Mesenchymal stem cell (in vitro differentiated cells and primary cell): Measurements from ENCODE around the gene SRSF2.
"Not testable (repeated sequence)": the region's sequence is repeated elsewhere in the genome, so short reads cannot be mapped to it uniquely, and the experiment has no call there.

Experiments
- DNase-seq: peaks from one replicate; pipeline ENCODE4 v3.0.0-alpha.2; 2013
- H2AFZ ChIP-seq: one replicate; pipeline ENCODE4 v1.6.1; 2013; ENCODE audit warnings: low read depth, mild to moderate bottlenecking, control low read depth, inconsistent platforms, low read length, moderate library complexity
- H2AK5ac ChIP-seq: 2 replicates; pipeline ENCODE4 v1.6.1; 2013; ENCODE audit warnings: low read length, moderate library complexity, mild to moderate bottlenecking, inconsistent platforms; ENCODE audit not compliant: severe bottlenecking
- H2BK120ac ChIP-seq: one replicate; pipeline ENCODE4 v1.6.1; 2013; ENCODE audit warnings: low read depth, mild to moderate bottlenecking, inconsistent platforms, low read length, moderate library complexity
- H2BK12ac ChIP-seq, 2 experiments: one replicate each; pipeline ENCODE4 v1.6.1; 2013; ENCODE audit warnings: inconsistent platforms in 2 of 2, low read length in 2 of 2, mild to moderate bottlenecking in 2 of 2, moderate library complexity in 2 of 2, control low read depth in 1 of 2
- H2BK15ac ChIP-seq: one replicate; pipeline ENCODE4 v1.6.1; 2013; ENCODE audit warnings: mild to moderate bottlenecking, low read depth, inconsistent platforms; ENCODE audit not compliant: poor library complexity, severe bottlenecking
- H2BK5ac ChIP-seq: 2 replicates; pipeline ENCODE4 v1.6.1; 2013; ENCODE audit warnings: low read depth, mild to moderate bottlenecking, low read length, control low read depth, inconsistent platforms; ENCODE audit not compliant: poor library complexity, severe bottlenecking
- H3K14ac ChIP-seq, 2 experiments: one replicate each; pipeline ENCODE4 v1.6.1; 2013; ENCODE audit warnings: inconsistent platforms in 2 of 2, low read length in 2 of 2, control low read depth in 1 of 2, mild to moderate bottlenecking in 1 of 2, moderate library complexity in 1 of 2
- H3K18ac ChIP-seq, 2 experiments: one replicate each; pipeline ENCODE4 v1.6.1; 2013; ENCODE audit warnings: inconsistent platforms in 2 of 2, low read length in 2 of 2, control low read depth in 1 of 2, low read depth in 1 of 2, mild to moderate bottlenecking in 1 of 2
- H3K23ac ChIP-seq, 2 experiments: one replicate each; pipeline ENCODE4 v1.6.1; 2013; ENCODE audit warnings: inconsistent platforms in 2 of 2, low read length in 2 of 2, mild to moderate bottlenecking in 2 of 2, moderate library complexity in 2 of 2, control low read depth in 1 of 2
- H3K27ac ChIP-seq: 2 replicates; pipeline ENCODE4 v1.5.1; 2013; ENCODE audit warnings: mild to moderate bottlenecking, moderate library complexity, low read length, control low read depth, inconsistent platforms; ENCODE audit not compliant: poor library complexity, severe bottlenecking
- H3K27me3 ChIP-seq, 2 experiments: 2 replicates each; pipeline versions ENCODE4 v1.6.1 to v1.7.0; 2013; ENCODE audit warnings: low read length in 2 of 2, mild to moderate bottlenecking in 2 of 2, moderate library complexity in 2 of 2, control low read depth in 1 of 2, inconsistent platforms in 1 of 2; ENCODE audit not compliant: control insufficient read depth in 1 of 2, insufficient read depth in 1 of 2
- H3K36me3 ChIP-seq, 2 experiments: 2 replicates each; pipeline versions ENCODE4 v1.6.1 to v1.7.0; 2013; ENCODE audit warnings: low read length in 2 of 2, control low read depth in 1 of 2, inconsistent platforms in 1 of 2, low read depth in 1 of 2, mild to moderate bottlenecking in 1 of 2; ENCODE audit not compliant: insufficient read depth in 2 of 2, control insufficient read depth in 1 of 2
- H3K4ac ChIP-seq, 2 experiments: one replicate each; pipeline ENCODE4 v1.6.1; 2013; ENCODE audit warnings: inconsistent platforms in 2 of 2, low read length in 2 of 2, mild to moderate bottlenecking in 2 of 2, moderate library complexity in 2 of 2, control low read depth in 1 of 2, low read depth in 1 of 2
- H3K4me1 ChIP-seq: 2 replicates; pipeline ENCODE4 v1.6.1; 2013; ENCODE audit warnings: low read depth, low read length, control low read depth; ENCODE audit not compliant: control insufficient read depth, insufficient read depth
- H3K4me2 ChIP-seq: 2 replicates; pipeline ENCODE4 v1.6.1; 2013; ENCODE audit warnings: low read length, mild to moderate bottlenecking, inconsistent platforms; ENCODE audit not compliant: poor library complexity, severe bottlenecking
- H3K4me3 ChIP-seq, 2 experiments: 2 replicates each; pipeline versions ENCODE4 v1.5.1 to v1.7.0; 2013; ENCODE audit warnings: low read length in 2 of 2, mild to moderate bottlenecking in 2 of 2, control low read depth in 1 of 2, low read depth in 1 of 2; ENCODE audit not compliant: insufficient read depth in 1 of 2
- H3K79me1 ChIP-seq: replicated peaks from 2 replicates; pipeline ENCODE4 v1.6.1; 2013; ENCODE audit warnings: mild to moderate bottlenecking, control low read depth, low read length, inconsistent platforms; ENCODE audit not compliant: poor library complexity, severe bottlenecking
- H3K9ac ChIP-seq: 2 replicates; pipeline ENCODE4 v1.7.0; 2013; ENCODE audit warnings: mild to moderate bottlenecking, low read length, moderate library complexity
- H3K9me3 ChIP-seq: 2 replicates; pipeline ENCODE4 v1.7.0; 2013; ENCODE audit warnings: mild to moderate bottlenecking, low read length; ENCODE audit not compliant: control insufficient read depth
- H4K8ac ChIP-seq: one replicate; pipeline ENCODE4 v1.6.1; 2013; ENCODE audit warnings: inconsistent platforms, mild to moderate bottlenecking, low read length, moderate library complexity
- H4K91ac ChIP-seq: one replicate; pipeline ENCODE4 v1.6.1; 2013; ENCODE audit warnings: mild to moderate bottlenecking, low read length, inconsistent platforms
- WGBS: methylation state at CpG from one replicate; pipeline ENCODE4 v1.1.7; 2013; ENCODE audit warnings: mixed read lengths; 5-methylcytosine and 5-hydroxymethylcytosine counted together

Gene SRSF2

GRCh38 chr17:76748657-76749056 lies 11.5 kb upstream of the SRSF2 start:
- Histone ChIP-seq H2AFZ (no peak overlapping the region), H3K4ac (no peak overlapping the region), H3K9ac (no peak overlapping the region)

GRCh38 chr17:76747716-76748363 lies 10.7 kb upstream of the SRSF2 start:
- Histone ChIP-seq H3K4me3 (no peak overlapping the region), H3K4me1 (no peaks in the 10 kb centered on the region), H2AFZ (no peak overlapping the region), H3K4ac (no peak overlapping the region), H2BK5ac (no peak overlapping the region), H3K27me3 (no peaks in the 10 kb centered on the region), H3K4me2 (no peak overlapping the region), H3K18ac (no peak overlapping the region), H3K23ac (no peak overlapping the region), H3K36me3 (peaks cover 9 to 53% of the 10 kb centered on the region in 2 experiments), H3K79me1 (peaks cover 3% of the 10 kb centered on the region), H3K27ac (no peak overlapping the region), H2BK120ac (no peak overlapping the region), H3K14ac (no peak overlapping the region), H2BK15ac (no peak overlapping the region), H4K91ac (no peak overlapping the region), H3K9ac (no peak overlapping the region), H2AK5ac (no peak overlapping the region), H4K8ac (no peak overlapping the region), H2BK12ac (no peak overlapping the region), H3K9me3 (peaks cover 8% of the 10 kb centered on the region)
- DNase-seq, result no peak
- WGBS, result 90% methylated on average over 9 of the region's 9 CpGs

More at GRCh38 chr17:76748657-76749056, 11.5 kb upstream of the SRSF2 start:
- H3K9me3 ChIP-seq, result peaks cover 8% of the 10 kb centered on the region
- peaks cover 3% of the 10 kb centered on the region for H3K4me1 ChIP-seq
- no peak overlapping the region for H2BK15ac ChIP-seq
- no peak overlapping the region for H3K27ac ChIP-seq
- H3K79me1 ChIP-seq, result peaks cover 3% of the 10 kb centered on the region
- H3K14ac ChIP-seq, result no peak overlapping the region
- H3K27me3 ChIP-seq, result no peaks in the 10 kb centered on the region
- H4K8ac ChIP-seq, result no peak overlapping the region
- WGBS, result 100% methylated on average over 1 of the region's 1 CpG
- no peak overlapping the region for H2BK120ac ChIP-seq
- H2BK5ac ChIP-seq, result no peak overlapping the region
- no peak overlapping the region for H2BK12ac ChIP-seq
- H4K91ac ChIP-seq, result no peak overlapping the region
- no peak overlapping the region for H3K4me2 ChIP-seq
- H2AK5ac ChIP-seq, result no peak overlapping the region
- no peak overlapping the region for H3K23ac ChIP-seq
- H3K18ac ChIP-seq, result no peak overlapping the region
- H3K4me3 ChIP-seq, result no peak overlapping the region
- no peak for DNase-seq
- peaks cover 9 to 58% of the 10 kb centered on the region in 2 experiments for H3K36me3 ChIP-seq

- H3K79me1 ChIP-seq, H2BK5ac ChIP-seq, H3K4me1 ChIP-seq, H3K27me3 ChIP-seq, H3K9ac ChIP-seq, H3K27ac ChIP-seq, H4K8ac ChIP-seq, H3K14ac ChIP-seq, H3K4me3 ChIP-seq, H2AK5ac ChIP-seq, DNase-seq, H3K4ac ChIP-seq, H2BK120ac ChIP-seq, H2BK12ac ChIP-seq, H3K23ac ChIP-seq, H3K4me2 ChIP-seq, H2AFZ ChIP-seq, H3K9me3 ChIP-seq, H2BK15ac ChIP-seq, H3K18ac ChIP-seq, H4K91ac ChIP-seq: not testable (repeated sequence)
- H3K36me3 ChIP-seq, result peaks cover 9 to 63% of the 10 kb centered on the region in 2 experiments
- 99% methylated on average over 5 of the region's 6 CpGs for WGBS
Measured at GRCh38 chr17:76745785-76746184, 8.7 kb upstream of the SRSF2 start.

GRCh38 chr17:76744747-76745146 lies 7.6 kb upstream of the SRSF2 start:
- no peak overlapping the region for H2BK15ac ChIP-seq
- DNase-seq, result no peak
- no peak overlapping the region for H3K27ac ChIP-seq
- H3K27me3 ChIP-seq, result no peaks in the 10 kb centered on the region
- H3K4me2 ChIP-seq, result no peak overlapping the region
- no peak overlapping the region for H3K9ac ChIP-seq
- WGBS, result 100% methylated on average over 2 of the region's 2 CpGs
- no peak overlapping the region for H2AFZ ChIP-seq
- no peak overlapping the region for H3K18ac ChIP-seq
- no peak overlapping the region for H2BK120ac ChIP-seq
- no peak overlapping the region for H3K14ac ChIP-seq
- peaks cover 9 to 63% of the 10 kb centered on the region in 2 experiments for H3K36me3 ChIP-seq
- H3K23ac ChIP-seq, result peak overlapping the region in 1 of 2 experiments; percentile 50
- no peak overlapping the region for H4K91ac ChIP-seq
- no peak overlapping the region for H2AK5ac ChIP-seq
- peaks cover 8% of the 10 kb centered on the region for H3K9me3 ChIP-seq
- H3K79me1 ChIP-seq, result peaks cover 6% of the 10 kb centered on the region
- no peak overlapping the region for H4K8ac ChIP-seq
- H2BK12ac ChIP-seq, result no peak overlapping the region
- no peak overlapping the region for H3K4ac ChIP-seq
- H2BK5ac ChIP-seq, result no peak overlapping the region
- peaks cover 2% of the 10 kb centered on the region for H3K4me1 ChIP-seq
- no peak overlapping the region for H3K4me3 ChIP-seq
